ENCODE measurements around the gene SH3PXD2B. TPM values are rescaled to one million over a fixed set of nuclear protein-coding genes. Genes with fewer than 3 reads are reported as not detected.

SH3PXD2B gene
- total and polyA plus RNA-seq, 2 donors (not counting 1 experiment from before 2014, with no cell fraction given) = not detected

DNA sequence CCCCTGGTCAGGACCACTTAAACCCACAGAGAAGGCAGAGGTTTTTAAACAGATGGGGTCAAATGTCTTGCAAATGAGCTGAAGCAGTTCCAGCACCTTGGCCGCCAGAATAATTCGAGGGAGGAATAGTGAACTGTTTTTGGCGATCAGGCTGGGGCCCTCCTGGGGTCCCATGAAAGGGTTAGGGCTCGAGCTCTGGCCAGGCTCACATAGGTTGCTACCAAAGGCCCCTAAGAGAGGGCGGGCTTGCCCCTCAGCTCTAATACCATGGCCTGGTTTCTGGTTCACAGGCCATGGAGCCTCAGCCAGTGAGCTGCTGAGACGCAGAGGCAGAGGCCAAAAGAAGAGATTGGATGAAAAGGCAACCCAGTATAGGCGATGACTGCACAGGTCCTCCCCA lies 96.0 kb downstream of the SH3PXD2B start:
- no peak overlapping the region for H3K4me3 Mint-ChIP-seq
- no peaks in the 10 kb centered on the region for H3K9me3 Mint-ChIP-seq (ENCODE audit: insufficient read depth)
- ChIA-PET POLR2A (no interaction called here), CTCF (interaction anchor here (0.6 kb wide), 1 partner anchor 9 kb away, joined by 3 read pairs; no protein-coding TSS in a partner anchor)
- no peak overlapping the region for H3K4me3 ChIP-seq (ENCODE audit: control extremely low read depth in 1 of 5, extremely low read depth in 1 of 5, insufficient read depth in 1 of 5, low read depth in 2 of 5, low read length in 4 of 5)
- WGBS (ENCODE audit: insufficient coverage) = 87% methylated on average over 7 of the region's 7 CpGs
- H4K20me1 ChIP-seq (ENCODE audit: control insufficient read depth, insufficient read depth, low read length, poor library complexity, severe bottlenecking) = no peaks in the 10 kb centered on the region
- H3K4me2 ChIP-seq (replicated peaks; ENCODE audit: low read depth, low read length, poor library complexity, severe bottlenecking) = no peak overlapping the region
- intact Hi-C loops (cut with micrococcal nuclease) = no loop called here
- no peak for DNase-seq
- peaks cover 0 to 3% (median 0%) of the 10 kb centered on the region in 3 donors for H3K9me3 ChIP-seq (ENCODE audit: control extremely low read depth in 1 of 3, control insufficient read depth in 2 of 3, insufficient read depth in 1 of 3, low read length in 2 of 3)
- ATAC-seq (ENCODE audit: low read depth) = no peak
- H3K4me1 ChIP-seq (ENCODE audit: control insufficient read depth in 2 of 2, insufficient read depth in 2 of 2, low read length in 2 of 2) = no peaks in the 10 kb centered on the region
- H3K36me3 ChIP-seq (replicated peaks in 1 of 2; ENCODE audit: control extremely low read depth in 1 of 2, control insufficient read depth in 1 of 2, extremely low read depth in 1 of 2, insufficient read depth in 2 of 2, low read length in 1 of 2) = no peaks in the 10 kb centered on the region
- H3K27me3 Mint-ChIP-seq = peaks cover 15% of the 10 kb centered on the region
- H3K27ac ChIP-seq (ENCODE audit: low read length in 2 of 2) = no peak overlapping the region
- no peak overlapping the region for H2AFZ ChIP-seq (ENCODE audit: insufficient read depth, low read depth, low read length, poor library complexity, severe bottlenecking)
- H3K4me1 Mint-ChIP-seq = no peaks in the 10 kb centered on the region
- H3K27ac Mint-ChIP-seq = no peak overlapping the region
- H3K9ac ChIP-seq (ENCODE audit: low read length) = no peak overlapping the region
- H3K27me3 ChIP-seq (replicated peaks in 1 of 4; ENCODE audit: control extremely low read depth in 1 of 4, control insufficient read depth in 3 of 4, insufficient read depth in 4 of 4, low read length in 3 of 4) = no peaks in the 10 kb centered on the region
- H3K79me2 ChIP-seq (ENCODE audit: control insufficient read depth, insufficient read depth, low read length) = no peaks in the 10 kb centered on the region
- TF ChIP-seq, protein P1, sequence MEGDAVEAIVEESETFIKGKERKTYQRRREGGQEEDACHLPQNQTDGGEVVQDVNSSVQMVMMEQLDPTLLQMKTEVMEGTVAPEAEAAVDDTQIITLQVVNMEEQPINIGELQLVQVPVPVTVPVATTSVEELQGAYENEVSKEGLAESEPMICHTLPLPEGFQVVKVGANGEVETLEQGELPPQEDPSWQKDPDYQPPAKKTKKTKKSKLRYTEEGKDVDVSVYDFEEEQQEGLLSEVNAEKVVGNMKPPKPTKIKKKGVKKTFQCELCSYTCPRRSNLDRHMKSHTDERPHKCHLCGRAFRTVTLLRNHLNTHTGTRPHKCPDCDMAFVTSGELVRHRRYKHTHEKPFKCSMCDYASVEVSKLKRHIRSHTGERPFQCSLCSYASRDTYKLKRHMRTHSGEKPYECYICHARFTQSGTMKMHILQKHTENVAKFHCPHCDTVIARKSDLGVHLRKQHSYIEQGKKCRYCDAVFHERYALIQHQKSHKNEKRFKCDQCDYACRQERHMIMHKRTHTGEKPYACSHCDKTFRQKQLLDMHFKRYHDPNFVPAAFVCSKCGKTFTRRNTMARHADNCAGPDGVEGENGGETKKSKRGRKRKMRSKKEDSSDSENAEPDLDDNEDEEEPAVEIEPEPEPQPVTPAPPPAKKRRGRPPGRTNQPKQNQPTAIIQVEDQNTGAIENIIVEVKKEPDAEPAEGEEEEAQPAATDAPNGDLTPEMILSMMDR (IDR thresholded peaks at IDR 0.05) = no peak
- TF ChIP-seq EZH2 (IDR thresholded peaks at IDR 0.05; ENCODE audit: borderline replicate concordance, insufficient read depth, low read depth, low read length, poor library complexity, severe bottlenecking) = no peak

DNA sequence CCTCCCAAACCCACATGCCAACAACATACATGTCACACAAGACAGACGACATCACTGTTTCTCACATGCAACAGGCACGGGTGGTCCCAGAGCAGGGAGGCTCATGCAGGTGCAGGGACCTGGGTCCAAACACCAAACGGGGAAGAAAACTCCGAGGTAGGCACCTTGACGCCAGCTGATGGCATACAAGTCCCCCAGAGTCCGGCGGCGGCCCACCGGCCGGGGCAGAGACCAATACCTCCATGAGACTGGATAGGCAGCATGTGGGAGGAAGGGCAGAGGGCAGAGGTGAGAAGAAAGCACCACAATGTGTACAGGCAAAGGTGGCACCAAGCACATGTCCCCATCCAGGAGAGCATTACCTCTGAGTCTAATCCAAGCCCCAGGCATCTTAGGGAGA lies 97.8 kb downstream of the SH3PXD2B start:
- no peak for TF ChIP-seq EZH2 (IDR thresholded peaks at IDR 0.05; ENCODE audit: borderline replicate concordance, insufficient read depth, low read depth, low read length, poor library complexity, severe bottlenecking)
- TF ChIP-seq, protein P1 (IDR thresholded peaks at IDR 0.05) = no peak
- Mint-ChIP-seq H3K27me3 (peaks cover 19% of the 10 kb centered on the region), H3K9me3 (ENCODE audit: insufficient read depth) (no peaks in the 10 kb centered on the region), H3K4me1 (no peaks in the 10 kb centered on the region), H3K27ac (no peak overlapping the region), H3K4me3 (no peak overlapping the region)
- no peak overlapping the region for H3K4me3 ChIP-seq (ENCODE audit: control extremely low read depth in 1 of 5, extremely low read depth in 1 of 5, insufficient read depth in 1 of 5, low read depth in 2 of 5, low read length in 4 of 5)
- H3K9ac ChIP-seq (ENCODE audit: low read length) = no peak overlapping the region
- DNase-seq = no peak
- no peak for ATAC-seq (ENCODE audit: low read depth)
- H3K27ac ChIP-seq (ENCODE audit: low read length in 2 of 2) = no peak overlapping the region
- H4K20me1 ChIP-seq (ENCODE audit: control insufficient read depth, insufficient read depth, low read length, poor library complexity, severe bottlenecking) = no peaks in the 10 kb centered on the region
- no peak overlapping the region for H3K4me2 ChIP-seq (replicated peaks; ENCODE audit: low read depth, low read length, poor library complexity, severe bottlenecking)
- CTCF ChIA-PET = no interaction called here
- H2AFZ ChIP-seq (ENCODE audit: insufficient read depth, low read depth, low read length, poor library complexity, severe bottlenecking) = no peak overlapping the region
- 92% methylated on average over 8 of the region's 10 CpGs for WGBS (ENCODE audit: insufficient coverage)
- no peaks in the 10 kb centered on the region for H3K36me3 ChIP-seq (replicated peaks in 1 of 2; ENCODE audit: control extremely low read depth in 1 of 2, control insufficient read depth in 1 of 2, extremely low read depth in 1 of 2, insufficient read depth in 2 of 2, low read length in 1 of 2)
- H3K4me1 ChIP-seq (ENCODE audit: control insufficient read depth in 2 of 2, insufficient read depth in 2 of 2, low read length in 2 of 2) = no peaks in the 10 kb centered on the region
- no peaks in the 10 kb centered on the region for H3K79me2 ChIP-seq (ENCODE audit: control insufficient read depth, insufficient read depth, low read length)
- no peaks in the 10 kb centered on the region for H3K27me3 ChIP-seq (replicated peaks in 1 of 4; ENCODE audit: control extremely low read depth in 1 of 4, control insufficient read depth in 3 of 4, insufficient read depth in 4 of 4, low read length in 3 of 4)
- H3K9me3 ChIP-seq (ENCODE audit: control extremely low read depth in 1 of 3, control insufficient read depth in 2 of 3, insufficient read depth in 1 of 3, low read length in 2 of 3) = peaks cover 0 to 3% (median 0%) of the 10 kb centered on the region in 3 donors
- POLR2A ChIA-PET = no interaction called here
- intact Hi-C loops (cut with micrococcal nuclease) = no loop called here

Measured in B cell (primary cell).